Measurements from ENCODE around the gene RNF114.
A peak's percentile ranks its signal among the peaks of the same experiment; 100 is the strongest.

Gene RNF114

DNA sequence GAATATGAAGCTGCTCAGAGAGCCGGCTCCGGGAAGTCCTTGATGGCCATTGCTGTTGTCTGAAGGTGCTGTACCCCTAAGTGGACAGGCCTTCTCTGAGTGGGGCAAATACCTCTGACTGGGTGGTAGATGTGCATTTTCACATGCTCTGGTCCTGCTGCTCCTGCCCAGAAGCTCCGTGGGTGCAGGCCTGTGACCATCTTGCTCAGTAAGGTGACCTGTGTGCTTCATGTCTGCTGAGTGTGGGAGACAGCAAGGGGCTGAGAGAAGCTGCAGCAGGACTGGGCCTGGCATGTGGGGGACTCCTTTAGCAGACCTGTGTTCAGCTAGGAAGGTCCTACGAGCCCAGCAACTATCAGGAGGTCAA, 25.9 kb upstream of the RNF114 start:
- TF ChIP-seq, protein P1, sequence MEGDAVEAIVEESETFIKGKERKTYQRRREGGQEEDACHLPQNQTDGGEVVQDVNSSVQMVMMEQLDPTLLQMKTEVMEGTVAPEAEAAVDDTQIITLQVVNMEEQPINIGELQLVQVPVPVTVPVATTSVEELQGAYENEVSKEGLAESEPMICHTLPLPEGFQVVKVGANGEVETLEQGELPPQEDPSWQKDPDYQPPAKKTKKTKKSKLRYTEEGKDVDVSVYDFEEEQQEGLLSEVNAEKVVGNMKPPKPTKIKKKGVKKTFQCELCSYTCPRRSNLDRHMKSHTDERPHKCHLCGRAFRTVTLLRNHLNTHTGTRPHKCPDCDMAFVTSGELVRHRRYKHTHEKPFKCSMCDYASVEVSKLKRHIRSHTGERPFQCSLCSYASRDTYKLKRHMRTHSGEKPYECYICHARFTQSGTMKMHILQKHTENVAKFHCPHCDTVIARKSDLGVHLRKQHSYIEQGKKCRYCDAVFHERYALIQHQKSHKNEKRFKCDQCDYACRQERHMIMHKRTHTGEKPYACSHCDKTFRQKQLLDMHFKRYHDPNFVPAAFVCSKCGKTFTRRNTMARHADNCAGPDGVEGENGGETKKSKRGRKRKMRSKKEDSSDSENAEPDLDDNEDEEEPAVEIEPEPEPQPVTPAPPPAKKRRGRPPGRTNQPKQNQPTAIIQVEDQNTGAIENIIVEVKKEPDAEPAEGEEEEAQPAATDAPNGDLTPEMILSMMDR (IDR thresholded peaks at IDR 0.05; ENCODE audit: control insufficient read depth, extremely low read depth, insufficient read depth), result no peak
- H3K4me3 ChIP-seq (ENCODE audit: low read depth, low read length), result peak overlapping the region; percentile 32
- no peak for DNase-seq (ENCODE audit: low read depth)

DNA sequence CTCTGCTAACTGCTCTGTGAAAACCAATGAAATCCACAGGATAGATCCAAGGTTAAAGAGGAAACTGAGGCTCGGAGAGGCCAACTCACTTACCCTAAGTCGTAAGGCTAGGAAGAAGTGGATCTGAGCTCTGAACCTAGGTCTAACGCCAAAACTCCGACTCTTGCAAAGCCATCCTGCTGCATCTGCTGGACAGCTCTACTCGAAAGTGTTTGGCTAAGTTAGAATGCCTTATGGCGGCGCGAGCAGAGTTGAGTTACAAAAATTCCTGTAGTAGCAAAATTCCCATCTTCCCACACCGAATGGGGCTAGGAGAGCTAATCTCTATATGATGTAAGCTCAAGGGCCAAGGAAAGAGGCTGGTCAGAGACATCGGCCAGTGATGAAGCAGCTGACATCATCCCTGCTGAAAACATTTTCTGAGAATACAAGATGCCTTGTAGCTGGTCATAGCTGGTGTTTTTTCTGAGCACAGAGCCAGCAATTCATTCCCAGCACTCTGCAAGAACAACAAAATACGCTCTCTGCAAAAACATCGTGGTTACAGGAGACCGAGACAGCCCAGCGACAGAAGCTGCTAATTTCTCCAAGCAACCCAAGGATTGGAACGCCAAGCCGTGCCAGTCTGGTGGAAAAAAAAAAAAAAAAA, 22.7 kb upstream of the RNF114 start:
- DNase-seq (ENCODE audit: low read depth), result no peak
- H3K4me3 ChIP-seq (ENCODE audit: low read depth, low read length), result peak overlapping the region; percentile 66
- TF ChIP-seq, protein P1 (IDR thresholded peaks at IDR 0.05; ENCODE audit: control insufficient read depth, extremely low read depth, insufficient read depth), result no peak

DNA sequence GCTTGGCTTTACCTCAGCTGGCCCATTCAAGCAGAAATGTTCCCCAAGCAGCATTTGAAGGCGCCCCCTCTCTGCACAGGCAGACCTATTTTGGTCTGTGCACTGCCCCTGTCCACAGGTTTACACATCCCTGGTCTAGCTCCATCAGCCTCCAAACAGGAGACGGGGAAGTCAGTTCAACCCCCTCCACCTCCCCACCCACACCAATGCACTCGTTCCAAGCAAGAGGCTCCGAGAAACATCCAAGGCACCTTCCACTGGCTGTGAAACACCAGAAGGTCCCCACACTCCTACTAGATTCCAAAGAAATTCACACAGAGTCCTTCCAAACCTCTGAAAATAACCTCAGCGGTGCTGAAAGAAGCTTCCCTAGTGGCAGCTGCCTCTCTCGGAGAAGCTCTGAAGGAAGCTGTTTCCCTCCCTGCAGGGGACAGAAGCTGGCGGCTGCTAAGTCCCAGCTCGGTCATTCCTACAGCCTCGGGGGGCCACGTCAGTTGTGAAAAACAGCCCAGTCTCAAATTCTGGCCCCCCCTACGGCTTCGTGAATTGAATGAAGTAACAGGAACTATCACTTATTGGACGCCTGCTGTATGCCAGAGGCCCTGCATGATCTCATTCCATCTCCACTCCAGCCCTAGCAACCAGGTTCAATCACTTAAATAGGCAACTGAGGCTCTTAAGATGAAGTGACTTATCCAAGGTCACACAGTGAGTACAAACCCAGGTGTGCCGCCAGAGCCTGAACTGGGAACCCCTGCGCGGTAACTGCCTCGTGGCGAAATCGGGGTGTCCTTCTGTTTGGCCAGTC, 21.7 kb upstream of the RNF114 start:
- H3K4me3 ChIP-seq (ENCODE audit: low read depth, low read length), result peak overlapping the region; percentile 66
- TF ChIP-seq, protein P1 (IDR thresholded peaks at IDR 0.05; ENCODE audit: control insufficient read depth, extremely low read depth, insufficient read depth), result peak; percentile 7; the same call in 1 of the 2 replicates
- no peak for DNase-seq (ENCODE audit: low read depth)

DNA sequence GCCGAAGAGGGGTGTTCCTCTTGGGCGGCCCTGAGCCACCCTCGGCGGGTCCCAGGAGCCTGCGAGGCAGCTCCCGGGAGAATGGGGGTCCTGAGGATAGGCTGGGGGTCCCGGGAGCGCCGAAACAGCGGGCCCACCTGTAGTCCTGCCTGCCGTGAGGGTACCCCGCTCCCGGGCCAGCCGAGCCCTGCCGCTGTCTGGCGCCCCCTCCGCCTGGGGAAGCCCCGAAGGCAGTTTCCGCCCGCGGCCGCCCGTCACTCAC, 21.1 kb upstream of the RNF114 start:
- H3K4me3 ChIP-seq (ENCODE audit: low read depth, low read length), result peak overlapping the region; percentile 66
- DNase-seq (ENCODE audit: low read depth), result no peak
- TF ChIP-seq, protein P1 (IDR thresholded peaks at IDR 0.05; ENCODE audit: control insufficient read depth, extremely low read depth, insufficient read depth), result no peak

DNA sequence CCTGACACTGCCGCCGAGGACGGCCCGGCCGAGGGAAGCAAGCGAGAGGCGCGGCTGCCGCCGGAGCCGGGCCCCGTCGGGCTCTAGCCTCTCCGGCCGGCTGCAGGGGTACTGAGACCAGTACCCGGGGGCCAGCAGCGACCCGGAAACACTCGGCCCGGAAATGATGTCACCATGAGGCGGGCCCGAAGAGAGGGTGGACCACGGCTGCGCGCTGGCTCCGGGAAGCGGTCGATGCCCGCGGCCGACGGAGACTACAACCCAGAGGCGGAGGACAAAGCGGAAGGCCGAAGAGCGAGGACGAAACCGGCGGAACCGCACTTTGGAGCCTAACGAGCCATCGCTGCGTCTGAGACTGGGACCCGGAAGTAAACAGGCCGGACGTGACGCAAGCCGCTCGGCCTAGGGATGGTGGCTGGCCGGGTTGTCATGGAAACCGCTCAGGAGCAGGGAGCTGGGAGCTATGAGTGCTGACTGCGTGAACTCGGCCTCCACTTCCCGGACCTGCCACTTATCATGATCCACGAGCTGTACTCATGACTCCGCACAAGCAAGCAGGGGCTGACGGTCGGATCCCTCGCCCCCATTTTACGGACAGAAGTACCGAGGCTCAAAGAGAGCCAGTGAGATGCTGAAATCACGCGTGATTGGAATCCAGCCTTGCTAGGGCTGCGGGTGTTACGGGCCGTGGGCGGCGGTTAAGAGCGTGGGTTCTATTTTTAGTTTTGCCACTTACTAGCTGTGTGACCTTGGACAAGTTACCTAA, 20.6 kb upstream of the RNF114 start, which contains the start of gene SPATA2:
SPATA2 (minus strand) TSS at position 150 of the 766 bp plus-strand sequence. CDS start 7,039 bp downstream, outside the sequence.
- peak within 1 kb of the TSS; percentile 66 for H3K4me3 ChIP-seq (ENCODE audit: low read depth, low read length)
- TF ChIP-seq, protein P1 (IDR thresholded peaks at IDR 0.05; ENCODE audit: control insufficient read depth, extremely low read depth, insufficient read depth), result no peak
- DNase-seq (ENCODE audit: low read depth), result peak; percentile 87

DNA sequence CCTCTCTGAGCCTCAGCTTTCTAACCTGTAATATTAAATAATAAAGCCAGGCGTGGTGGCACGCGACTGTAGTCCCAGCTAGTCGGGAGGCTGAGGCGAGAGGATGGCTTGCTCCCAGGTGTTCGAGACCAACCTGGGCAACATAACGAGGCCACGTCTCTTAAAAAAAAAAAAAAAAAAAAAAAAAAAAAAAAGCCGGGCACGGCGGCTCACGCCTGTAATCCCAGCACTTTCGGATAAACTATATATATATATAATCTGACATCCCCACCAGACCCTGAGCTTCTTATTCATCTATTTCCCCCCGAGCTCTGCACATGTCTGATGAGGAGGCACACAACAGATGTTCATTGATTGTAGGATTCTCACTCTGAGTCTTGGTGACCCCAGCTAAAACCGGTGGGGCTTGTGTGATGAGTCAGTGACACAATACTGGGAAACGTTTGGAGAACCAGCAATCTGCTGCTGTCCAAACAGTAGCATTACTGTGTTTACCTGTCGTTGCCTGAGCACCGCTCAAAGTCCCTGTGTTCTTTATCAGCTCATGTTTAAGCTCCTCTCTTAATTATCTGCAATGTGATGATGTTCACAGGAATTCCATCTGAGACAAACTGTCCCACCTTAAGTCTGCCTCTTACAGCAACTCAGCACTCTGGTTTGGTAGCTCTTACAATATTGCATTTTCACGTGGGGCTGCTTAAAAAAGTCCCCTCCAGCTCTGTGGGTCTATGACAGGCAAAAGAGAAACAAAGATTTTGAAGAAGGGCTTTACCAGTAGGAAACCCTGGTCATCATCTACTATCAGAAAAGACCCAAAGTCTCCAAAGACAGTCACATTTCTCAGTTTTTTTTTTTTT, 19.8 kb upstream of the RNF114 start:
- TF ChIP-seq, protein P1 (IDR thresholded peaks at IDR 0.05; ENCODE audit: control insufficient read depth, extremely low read depth, insufficient read depth), result no peak
- no peak for DNase-seq (ENCODE audit: low read depth)
- H3K4me3 ChIP-seq (ENCODE audit: low read depth, low read length), result peak overlapping the region; percentile 66
